Stimulated activated CD4-positive, alpha-beta T cell treated with anti-CD3 and anti-CD28 coated beads, Interleukin-4, amount 100 ng/mL, for 48 hours (primary cell): ENCODE data around the gene GRM1.

Experiments used
- DNase-seq, 2 donors: peaks; one replicate each; pipeline ENCODE4 v3.0.0-alpha.2; 2020; ENCODE audit warnings: low read depth in 2 of 2

Gene GRM1

DNA sequence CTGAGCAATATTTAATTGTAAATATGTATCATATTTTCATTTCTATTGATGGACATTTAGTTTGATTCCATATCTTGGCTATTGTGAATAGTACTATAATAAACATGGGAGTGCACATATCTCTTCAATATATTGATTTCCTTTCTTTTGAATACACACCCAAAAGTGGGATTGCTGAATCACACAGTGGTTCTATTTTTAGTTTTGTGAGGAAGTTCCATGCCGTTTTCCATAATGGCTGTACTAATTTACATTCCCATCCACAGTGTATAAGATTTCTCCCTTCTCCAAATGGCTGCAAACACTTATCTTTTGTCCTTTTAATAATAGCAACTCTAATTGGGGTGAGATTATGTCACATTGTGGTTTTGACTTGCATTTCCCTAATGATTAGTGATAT, 428.0 kb downstream of the GRM1 start:
- DNase-seq, result no peak

DNA sequence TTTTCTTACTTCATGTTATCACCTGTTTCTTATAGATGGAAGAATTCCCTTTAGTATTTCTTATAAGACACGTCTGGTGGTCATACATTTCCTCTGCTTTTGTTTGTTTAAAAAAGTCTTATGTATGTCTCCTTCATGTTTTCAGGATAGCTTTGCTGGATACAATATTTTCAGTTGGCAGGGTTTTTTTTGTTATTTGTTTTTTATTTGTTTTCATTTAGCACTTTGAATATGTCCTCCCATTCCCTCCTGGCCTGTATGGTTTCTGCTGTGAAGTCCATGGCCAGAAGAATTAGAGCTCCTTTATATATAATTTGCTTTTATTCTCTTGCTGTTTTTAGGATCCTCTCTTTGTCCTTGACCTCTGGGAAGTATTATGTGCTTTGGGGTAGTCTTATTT, 432.1 kb downstream of the GRM1 start:
- DNase-seq, result no peak

- DNase-seq, result no peak
Measured at GRCh38 chr6:146470091-146470770, 441.4 kb downstream of the GRM1 start.

DNA sequence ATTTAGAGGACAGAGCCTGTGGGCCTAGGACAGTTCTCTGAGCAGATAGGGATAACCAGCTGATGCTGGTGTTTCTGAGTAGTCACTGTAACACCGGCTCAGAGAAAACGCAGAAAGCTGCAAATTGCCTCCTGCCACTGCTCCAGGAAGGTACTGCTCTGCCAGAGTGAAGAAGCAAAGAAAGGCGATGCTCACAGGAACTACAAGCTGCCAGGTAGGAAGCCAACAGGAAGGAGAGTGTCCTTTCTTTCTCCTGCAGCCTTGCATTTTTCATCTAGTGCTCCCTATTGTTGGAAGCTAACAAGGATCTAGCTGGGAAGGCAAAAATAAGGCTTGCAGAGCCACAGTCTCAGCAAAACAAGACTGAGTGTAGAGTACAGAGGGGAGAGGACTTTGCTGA, 444.1 kb downstream of the GRM1 start:
- no peak for DNase-seq

- DNase-seq, result no peak
Measured at GRCh38 chr6:146481527-146481926, 452.7 kb downstream of the GRM1 start.

- DNase-seq, result no peak
Measured at GRCh38 chr6:146484411-146484810, 455.5 kb downstream of the GRM1 start.
